GM18867 (cell line): Measurements from ENCODE around the gene TMEM106C.
A peak's percentile ranks its signal among the peaks of the same experiment; 100 is the strongest.

Source experiments
- ATAC-seq: cut with Tn5 transposase; IDR thresholded peaks from one replicate; pipeline ENCODE4 v1.9.1; 2021; ENCODE audit warnings: mild to moderate bottlenecking, moderate library complexity; ENCODE audit not compliant: unreplicated experiment

The TMEM106C gene, protein sequence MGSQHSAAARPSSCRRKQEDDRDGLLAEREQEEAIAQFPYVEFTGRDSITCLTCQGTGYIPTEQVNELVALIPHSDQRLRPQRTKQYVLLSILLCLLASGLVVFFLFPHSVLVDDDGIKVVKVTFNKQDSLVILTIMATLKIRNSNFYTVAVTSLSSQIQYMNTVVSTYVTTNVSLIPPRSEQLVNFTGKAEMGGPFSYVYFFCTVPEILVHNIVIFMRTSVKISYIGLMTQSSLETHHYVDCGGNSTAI

DNA sequence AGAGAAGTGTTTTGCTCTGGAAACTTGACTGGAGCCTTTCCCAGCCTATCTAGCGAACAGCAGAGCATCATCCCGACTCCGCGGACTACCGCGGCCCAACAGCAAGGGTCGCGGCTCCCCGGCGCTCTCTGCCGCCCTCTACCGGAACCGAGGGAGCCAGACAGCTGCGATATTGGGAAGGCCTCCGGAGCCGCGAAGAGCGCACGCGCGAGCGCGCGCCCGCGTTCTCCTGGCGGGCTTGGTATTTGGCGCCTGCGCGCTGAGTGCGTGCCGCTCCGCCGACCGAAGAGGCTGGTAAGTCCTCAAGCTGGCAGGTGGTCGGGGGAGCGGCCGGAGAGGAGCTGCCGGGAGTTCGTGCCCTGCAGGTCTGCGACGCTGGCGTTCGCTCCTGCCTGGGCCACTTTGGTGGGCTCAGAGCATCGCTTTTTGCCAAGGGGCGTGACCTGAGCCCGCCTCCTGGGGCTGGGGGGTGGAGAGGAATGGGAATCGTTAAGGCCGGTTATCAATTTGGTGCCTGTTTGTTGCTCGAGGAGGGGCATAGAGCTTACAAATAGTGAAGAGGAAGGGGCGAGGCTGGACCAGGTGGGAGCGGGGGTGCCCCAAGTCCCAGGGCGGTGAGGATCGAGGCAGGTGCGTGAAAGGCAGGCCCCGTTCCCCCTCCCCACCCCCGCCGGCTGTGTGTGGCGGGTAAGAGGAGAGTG is at the start of gene TMEM106C:
Gene TMEM106C (plus strand): TSS at position 257 of the 701 bp plus-strand sequence. CDS start 641 bp downstream, outside the sequence.
- peak; percentile 92 for ATAC-seq

DNA sequence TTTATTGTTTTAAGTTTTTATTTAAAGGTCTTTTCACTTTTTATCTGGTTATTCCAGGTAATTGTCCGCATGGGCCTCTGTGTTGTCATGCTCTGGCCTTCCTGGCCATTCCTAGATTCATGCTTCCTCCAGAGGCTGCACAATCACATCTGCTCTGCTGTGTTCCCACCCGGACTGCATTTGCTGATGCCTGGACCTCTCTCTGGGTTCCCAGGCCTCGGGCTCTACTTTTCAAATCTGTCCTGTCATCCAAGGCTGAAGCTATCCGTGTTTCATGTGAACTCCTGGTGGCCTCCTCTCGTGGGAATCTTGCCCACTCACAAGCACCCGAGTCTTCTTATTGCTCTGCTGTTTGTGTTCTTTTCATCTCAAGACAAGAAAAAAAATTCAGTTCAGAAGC is 42.5 kb upstream of the TMEM106C start:
- no peak for ATAC-seq

DNA sequence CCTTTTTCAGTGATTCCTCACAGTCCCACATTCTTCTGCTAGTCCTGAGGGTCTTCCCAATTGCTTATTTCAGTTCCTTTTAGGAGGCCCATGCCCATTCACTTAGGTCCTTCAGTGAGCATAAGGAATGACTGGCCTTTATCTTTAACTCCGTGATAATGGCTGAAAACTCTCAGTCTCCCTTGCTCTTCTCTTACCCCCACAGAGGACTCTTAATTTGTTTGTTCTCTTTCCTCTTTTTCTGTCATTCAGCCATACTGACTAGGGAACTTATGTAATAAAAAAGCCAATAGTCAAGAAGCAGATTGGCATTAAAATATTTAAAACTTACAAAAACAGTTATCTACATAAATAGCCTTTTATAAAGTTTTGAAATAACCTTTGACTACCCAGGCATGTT is 41.5 kb upstream of the TMEM106C start:
- ATAC-seq = no peak

DNA sequence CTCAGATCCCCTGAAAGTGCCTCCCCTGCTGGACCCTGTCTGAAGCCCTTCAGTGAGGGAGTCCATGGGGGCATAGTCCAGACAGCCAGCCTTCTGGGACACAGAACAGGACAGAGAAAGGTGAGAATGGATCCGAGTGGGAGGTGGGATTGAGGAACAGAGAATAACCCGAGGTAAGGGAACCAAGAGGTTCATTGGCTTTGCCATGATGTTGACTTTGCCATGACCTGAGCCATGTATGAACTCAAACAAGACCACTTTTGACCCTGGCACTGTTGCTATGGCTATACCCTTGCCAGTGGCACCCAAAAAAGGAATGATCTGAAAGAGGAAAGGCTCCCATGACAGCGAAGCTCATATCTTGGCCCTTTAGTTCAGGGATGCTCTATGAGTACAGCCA is 36.0 kb upstream of the TMEM106C start:
- no peak for ATAC-seq

DNA sequence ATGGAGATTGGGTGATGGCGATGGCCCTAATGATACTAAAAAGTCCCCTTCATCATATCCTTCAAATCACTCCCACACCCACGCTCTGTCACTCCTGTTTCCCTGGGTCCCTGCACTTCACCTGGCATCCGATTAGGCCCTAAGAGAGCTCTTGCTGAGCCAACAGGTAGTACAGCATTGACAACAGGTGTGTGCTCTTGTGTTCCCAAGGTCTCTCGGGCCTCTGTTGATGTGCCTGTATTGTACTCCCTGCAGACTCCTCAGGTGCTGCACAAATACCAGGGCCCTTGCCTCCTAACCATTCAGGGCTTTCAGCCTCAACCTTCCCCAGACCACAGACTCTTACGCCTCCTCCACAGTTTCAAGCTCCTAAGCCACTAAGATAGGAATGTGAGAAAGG is 32.8 kb upstream of the TMEM106C start:
- no peak for ATAC-seq

DNA sequence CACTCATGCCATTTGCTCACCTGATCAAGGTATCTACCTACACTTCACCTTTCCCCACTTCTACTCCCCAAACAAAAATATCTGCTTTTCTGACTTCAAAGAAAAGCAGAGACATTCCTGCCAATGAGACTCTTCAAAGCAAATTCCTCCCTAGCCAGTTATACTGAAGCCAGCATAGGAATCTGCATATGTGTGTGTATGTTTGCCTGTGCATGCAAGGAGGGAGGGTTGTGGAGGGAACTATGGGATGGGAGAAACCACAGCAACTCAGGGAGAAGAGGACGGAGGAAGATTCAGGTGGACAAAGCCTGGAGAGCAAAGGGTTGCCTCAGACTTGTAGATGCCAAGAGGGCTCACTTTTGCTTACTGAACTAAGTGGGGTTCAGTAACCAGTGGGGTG is 32.2 kb upstream of the TMEM106C start:
- ATAC-seq = no peak

DNA sequence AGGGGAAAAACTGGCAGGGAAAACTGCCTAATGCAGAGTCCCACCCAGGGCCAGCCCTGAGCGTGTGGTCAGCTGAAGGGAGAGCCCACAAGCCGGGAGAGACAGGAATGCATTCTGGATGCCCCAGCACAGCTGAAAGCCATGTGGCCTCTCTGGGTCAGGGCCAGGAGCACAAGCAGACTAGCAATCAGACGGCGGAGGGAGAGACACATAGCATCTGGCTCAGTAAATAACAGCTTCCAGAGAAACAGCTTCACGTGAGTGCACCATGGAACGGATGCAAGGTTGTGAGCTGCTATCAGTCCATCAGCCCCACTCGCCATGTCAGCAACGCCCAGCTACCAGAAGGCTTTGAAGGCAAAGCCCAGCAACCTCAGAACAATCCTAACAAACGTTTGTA is 28.2 kb upstream of the TMEM106C start:
- no peak for ATAC-seq

DNA sequence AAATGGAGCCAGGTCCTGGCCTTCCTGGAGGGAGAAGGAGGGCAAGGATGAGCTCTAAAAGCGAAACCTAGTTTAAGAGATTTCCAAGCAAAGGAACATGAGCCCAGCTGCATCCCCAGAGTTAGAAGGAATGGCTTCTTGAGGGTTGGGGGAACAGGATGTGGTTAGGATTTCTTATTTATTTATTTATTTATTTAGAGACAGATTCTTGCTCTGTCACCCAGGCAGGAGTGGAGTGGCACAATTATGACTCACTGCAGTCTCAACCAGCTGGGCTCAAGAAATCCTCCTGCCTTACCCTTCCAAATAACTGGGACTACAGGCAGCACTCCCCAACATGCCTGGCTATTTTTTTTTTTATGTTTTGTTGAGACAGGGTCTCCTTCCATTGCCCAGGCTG is 25.3 kb upstream of the TMEM106C start:
- ATAC-seq = no peak

DNA sequence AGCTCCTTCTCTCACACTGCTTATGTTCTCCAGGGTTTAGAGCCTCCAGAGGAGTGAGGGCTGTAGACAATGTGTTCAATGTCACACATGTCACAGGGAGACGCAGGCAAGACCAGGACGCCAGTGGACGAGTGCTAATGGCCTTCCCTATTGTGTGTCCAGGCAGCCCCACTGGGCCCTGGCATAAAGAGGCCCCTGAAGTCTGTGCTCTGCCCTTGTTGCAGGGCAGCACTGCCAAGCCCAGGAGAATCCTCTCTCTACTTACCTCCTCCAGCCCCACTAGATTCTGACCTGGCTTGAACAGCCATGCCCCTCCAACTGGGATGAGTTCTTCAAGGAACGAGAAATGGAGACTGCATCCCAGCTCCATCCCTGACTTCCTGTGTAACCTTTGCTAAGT is 24.8 kb upstream of the TMEM106C start:
- no peak for ATAC-seq

DNA sequence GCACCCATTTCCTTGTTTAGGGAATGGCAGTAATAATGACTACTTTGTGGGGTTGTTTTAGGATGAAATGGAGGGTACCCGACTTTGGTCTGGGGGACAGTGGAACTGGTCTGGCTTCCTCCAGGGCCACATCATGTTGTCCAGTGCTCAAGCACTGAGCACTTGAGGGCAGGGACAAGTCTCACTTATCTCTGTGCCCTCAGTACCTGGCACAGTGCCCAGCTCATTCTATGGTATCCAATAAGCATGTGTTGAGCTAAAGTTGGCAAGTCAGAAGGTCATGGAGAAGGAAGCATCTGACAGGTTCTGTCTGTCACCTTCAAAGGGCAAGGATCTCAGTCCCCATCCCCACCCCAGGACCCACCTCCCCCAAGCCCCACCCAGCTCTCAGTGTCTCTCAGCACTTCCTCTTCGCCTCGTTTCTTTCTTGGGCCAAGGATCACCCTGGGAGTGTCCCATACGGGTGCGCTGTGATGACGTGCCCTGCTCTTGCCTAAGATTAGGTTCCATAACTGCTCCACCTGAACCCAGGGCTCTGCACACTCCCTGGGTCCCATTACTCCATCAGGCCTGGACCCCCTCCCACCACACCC is 24.3 kb upstream of the TMEM106C start:
- ATAC-seq = no peak

DNA sequence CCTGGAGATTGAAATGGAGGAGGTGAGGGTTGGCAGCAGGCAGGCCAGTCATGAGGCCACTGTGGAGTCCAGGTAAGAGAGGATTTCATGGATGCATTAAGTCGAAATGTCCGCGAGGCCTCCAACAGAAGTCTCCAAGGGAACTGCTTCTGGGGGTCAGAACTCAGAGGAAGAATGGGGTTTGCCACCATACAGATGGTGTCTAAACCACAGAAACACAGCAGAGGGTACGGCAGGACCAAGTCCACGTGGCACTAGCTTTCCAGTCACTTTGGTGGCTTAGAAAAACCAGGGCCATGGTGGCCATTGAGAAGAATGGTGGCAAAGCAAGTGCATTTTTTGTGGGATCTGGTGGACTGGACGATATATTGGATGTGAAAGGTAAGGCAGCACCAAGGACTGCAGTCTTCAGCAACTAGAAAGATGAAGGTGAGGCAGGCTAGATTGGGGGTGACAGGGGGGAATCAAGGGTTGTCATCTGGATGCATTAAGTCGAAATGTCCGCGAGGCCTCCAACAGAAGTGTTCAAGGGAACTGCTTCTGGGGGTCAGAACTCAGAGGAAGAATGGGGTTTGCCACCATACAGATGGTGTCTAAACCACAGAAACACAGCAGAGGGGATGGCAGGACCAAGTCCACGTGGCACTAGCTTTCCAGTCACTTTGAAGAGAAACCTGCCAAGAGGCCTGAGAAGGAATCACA is 22.5 kb upstream of the TMEM106C start:
- ATAC-seq = no peak

DNA sequence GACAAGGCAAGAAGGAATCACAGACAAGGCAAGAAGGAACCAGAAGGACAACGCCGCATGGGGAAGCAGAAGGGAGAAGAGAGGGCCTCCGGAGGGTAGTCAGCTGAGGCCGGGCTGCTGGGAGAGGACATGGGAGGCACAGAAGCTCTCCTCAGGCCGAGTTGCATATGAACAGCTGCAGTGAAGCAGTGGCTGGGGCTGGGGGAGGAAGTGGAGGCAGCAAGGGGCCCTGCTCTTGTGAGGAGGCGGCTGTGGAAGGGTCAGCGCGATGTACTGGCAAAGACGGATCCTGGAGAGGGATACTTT is 22.0 kb upstream of the TMEM106C start:
- ATAC-seq = no peak

DNA sequence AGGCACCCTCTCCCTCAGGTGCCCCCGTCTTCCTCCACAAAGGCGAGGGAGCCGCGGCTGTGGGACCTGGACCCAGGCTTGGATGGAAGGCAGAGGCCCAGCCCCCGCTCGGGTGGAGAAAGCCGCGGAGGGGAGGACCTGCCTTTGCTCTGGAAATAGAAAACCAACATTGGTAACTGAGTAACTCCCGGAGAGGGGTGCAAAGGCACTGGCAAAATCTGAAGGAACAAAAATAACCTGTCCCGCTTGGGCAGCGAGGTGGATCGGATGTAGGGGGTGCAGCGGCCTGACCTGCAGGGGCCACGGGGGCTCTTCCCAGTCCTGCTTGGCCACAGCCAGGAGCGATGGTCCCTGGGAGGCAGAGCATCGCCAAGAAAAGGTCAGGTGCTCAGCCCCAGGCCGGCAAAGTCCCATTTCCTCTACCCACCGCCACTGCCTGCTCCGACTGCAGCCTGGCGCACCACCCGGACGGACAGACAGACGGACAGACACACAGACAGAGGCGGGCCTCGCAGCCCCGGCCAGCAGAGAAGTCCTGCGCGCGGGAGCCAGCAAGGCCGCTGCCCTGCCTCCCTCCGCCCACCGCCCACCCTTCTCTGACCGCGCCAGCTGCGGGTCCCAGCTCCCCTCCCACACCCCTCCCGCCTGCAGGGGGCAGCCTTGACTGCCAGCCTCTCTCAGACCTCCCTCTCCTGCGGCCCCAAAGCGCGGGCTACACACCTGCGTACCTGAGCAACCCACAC is 21.4 kb upstream of the TMEM106C start:
- no peak for ATAC-seq

DNA sequence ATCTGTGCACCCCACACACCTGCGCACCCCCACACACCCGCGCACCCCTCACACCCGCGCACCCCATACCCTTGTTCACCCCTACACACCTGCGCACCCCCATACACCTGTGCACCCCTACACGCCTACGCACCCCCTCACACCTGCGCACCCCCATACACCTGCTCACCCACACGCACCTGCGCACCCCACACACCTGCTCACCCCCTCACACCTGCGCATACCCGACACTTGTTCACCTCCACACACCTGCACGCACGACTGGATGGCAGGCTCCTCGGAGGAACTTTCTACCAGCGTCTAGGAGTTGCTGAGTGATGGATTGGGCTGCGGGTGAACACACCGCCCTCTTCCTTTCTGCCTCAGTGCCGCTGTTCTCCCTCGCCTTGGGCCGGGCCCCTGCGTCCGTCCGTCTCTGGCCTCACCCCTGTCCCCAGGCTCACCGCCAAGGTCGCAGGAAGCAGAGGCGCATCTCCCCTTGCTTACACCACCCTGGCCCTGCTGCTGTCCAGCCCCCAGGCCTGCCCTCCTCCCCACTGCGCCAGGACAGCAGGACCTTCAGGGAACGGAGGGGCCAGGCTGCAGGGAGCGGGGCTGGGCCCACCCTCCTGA is 20.7 kb upstream of the TMEM106C start:
- no peak for ATAC-seq

DNA sequence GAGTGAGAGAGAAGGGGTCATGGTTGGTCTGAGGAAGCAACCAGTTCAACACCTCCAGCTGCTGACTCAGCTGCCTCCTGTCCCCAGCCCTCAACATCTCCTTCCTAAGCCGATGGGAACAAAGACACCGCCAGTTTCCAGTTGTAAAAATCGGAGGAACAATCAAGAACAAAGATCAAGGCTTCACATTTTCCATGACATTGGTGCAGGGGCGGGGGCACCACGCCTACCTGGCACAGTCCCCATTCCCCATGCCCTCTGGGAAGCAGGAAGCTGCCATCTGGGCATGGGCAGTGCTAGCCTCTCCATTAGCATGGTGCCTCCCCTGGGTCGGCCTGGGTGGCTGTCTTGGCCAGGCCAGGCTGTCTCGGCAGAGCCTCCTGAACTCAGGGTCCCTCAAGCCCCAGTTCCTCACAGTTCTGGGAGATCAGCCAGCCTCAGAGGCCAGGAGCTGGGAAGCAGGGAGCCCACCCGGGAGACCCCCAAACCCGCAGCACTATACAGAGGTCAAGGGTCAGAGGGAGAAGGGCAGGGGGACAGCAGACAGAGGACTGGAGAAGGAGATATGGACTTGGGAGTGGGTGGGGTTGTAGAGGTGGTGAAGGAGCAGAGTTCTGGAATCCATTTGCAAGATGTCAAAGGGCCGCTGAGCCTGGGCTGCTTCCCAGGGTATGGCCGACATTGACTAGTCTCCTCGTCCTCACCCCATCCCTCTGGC is 19.6 kb upstream of the TMEM106C start:
- no peak for ATAC-seq

DNA sequence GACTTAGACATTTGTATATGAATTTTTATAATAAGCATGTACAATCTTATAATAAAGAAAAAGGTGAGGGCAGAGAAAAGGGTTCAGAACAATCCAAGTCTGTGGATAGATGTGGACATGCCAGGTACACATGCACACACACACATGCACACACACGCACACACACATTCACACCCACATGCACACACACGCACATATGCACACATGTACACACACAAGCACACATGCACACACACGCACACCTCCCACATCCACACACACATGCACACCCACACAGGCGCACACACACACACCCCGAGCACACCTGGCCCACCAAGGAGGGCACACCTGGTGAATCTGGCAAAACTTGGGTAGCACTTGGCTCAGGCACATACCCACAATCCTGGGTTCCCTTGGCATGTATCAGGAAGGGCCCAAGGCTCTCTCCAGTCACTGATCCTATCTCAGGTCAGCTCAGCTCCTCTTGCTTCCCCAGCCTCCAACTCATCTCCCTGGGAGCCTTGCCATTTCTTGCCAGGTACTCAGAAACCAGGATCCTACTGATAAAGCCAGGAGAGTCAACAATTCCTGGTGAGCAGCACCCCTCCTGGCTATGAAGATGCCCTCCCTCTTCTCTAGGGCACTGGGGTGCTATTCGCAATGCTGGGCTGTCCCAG is 18.6 kb upstream of the TMEM106C start:
- ATAC-seq = no peak

DNA sequence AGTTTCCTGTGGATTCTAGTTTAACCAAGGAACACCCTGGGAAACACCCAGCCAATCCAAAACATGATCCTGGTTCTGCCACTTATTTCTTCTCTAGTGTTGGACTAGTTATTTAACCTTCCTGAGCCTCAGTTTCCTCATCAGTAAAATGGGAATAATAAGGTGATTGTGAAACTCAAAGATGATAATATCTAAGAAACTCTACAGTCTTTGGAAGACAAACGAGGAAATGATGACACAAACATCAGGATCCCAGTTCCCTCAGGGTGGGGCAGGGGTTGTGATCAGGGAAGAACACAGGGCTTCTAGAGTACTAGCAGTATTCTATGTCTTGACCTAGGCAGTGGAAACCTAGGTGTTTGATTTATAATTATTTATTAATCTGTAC is 18.1 kb upstream of the TMEM106C start:
- no peak for ATAC-seq

DNA sequence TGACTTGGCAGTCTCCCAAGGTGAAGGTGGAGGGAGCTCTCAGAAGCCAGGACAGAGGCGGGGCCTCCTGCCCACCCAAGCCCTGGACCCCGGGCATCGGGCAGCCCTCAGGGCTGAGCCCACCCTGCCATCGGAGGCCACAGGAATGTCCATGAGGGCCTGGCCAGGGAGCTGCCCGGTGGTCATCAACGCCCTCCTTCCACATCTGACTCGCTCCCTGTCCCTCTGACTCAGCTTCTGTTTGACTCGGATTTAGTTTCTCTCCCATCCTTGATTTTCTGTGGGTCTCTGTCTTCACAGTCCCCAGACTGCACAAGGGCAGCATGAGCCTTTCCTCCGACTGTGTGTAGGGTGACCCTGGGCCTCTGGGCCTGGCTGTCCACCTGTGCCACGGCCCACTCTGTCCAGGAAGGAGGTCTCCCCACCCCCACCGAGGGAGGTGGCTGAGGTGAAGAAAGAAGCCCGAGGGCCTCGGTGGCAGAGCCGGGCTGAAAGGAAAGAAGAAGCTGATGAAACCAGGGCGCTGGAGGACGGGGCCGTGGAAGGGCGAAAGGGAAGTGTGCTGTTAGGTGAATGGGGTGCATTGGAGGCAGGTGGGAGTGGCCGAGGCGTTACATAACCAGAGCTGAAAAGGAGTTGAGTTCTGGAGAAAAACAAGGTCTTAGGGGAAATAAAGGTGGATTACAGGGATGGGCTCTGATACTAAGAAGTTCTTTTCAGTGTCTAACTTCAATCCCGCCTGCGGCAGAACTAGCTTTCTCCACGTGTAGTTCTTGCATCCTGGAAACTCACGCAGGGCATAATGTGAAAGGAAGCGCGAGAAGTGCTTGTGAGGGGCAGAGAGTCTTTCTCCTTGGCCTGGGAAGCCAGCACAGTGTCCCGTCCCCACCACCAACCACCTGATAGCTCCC is 16.7 kb upstream of the TMEM106C start:
- ATAC-seq = no peak

DNA sequence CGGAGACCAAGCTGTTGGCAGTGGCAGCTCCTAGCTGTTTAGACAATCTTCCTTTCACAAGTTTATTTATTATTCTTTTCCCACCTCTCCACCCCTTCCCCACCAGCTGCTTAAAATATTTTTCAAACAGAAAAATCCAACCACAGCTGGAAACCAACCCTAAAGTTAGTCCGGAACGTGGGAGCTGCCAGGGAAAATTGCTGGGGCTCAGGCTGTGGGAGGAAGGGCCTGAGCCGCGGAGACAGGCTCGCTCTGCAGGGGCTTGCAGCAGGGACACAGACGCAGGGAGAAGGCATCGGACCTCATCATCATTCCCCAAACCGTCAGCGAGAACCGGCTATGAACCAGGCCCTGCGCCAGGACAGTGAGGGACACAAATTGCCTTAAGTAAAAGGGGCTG is 16.1 kb upstream of the TMEM106C start:
- ATAC-seq = no peak
